PC-3 (cell line): ENCODE data around the gene VSIG2.

Experiments used
- EZH2 ChIP-seq: fragments of 300-600 bp; sonication (generic); IDR thresholded peaks from one replicate; pipeline ENCODE4 v1.6.1; 2017; ENCODE audit warnings: antibody characterized with exemption, mild to moderate bottlenecking, low read length; ENCODE audit not compliant: unreplicated experiment
- EZH2phosphoT487 ChIP-seq: fragments of 300-600 bp; sonication (generic); IDR thresholded peaks from 2 replicates; pipeline ENCODE4 v1.6.1; 2018; ENCODE audit warnings: mild to moderate bottlenecking, antibody characterized with exemption, low read length, borderline replicate concordance
- TF ChIP-seq, protein P1 (sequence below): fragments of 300-600 bp; sonication (generic); conservative IDR thresholded peaks from 2 replicates; pipeline ENCODE4 v1.5.1; 2017; ENCODE audit warnings: antibody characterized with exemption, low read depth, mild to moderate bottlenecking, low read length

DNA sequence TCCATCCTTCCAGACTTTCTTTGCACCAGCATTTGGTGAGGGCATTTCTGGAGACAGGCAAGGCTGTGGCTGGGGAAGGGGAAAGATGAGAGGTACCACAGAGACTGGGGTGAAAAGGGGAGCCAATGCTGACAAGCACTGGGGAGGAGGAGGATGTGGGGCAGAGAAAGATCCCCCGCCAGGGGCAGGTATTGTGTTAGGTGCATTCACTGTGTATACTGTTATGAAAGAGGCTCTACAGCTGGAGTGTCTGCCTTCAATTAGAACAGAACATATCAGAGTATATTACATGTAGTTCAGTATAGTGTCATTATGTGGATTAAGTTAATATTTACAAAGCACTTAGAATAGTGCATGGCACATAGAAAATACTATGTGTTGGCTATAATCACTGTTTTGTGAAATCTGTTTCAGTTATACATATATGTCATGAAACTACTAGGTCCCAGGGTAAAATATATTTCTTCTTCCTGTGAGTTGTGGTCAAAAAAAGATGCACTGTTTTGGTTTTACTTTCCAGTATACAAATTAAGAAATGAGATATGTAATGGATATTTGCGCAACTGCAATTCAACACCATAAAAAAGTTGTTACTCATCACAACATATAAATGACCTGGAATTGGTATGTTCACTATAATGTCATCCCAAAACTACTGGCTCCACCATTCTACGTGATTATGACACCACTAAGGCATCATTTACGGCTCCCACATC lies 39.7 kb upstream of the VSIG2 start:
- TF ChIP-seq EZH2phosphoT487 (no peak), EZH2 (no peak)
- TF ChIP-seq, protein P1, sequence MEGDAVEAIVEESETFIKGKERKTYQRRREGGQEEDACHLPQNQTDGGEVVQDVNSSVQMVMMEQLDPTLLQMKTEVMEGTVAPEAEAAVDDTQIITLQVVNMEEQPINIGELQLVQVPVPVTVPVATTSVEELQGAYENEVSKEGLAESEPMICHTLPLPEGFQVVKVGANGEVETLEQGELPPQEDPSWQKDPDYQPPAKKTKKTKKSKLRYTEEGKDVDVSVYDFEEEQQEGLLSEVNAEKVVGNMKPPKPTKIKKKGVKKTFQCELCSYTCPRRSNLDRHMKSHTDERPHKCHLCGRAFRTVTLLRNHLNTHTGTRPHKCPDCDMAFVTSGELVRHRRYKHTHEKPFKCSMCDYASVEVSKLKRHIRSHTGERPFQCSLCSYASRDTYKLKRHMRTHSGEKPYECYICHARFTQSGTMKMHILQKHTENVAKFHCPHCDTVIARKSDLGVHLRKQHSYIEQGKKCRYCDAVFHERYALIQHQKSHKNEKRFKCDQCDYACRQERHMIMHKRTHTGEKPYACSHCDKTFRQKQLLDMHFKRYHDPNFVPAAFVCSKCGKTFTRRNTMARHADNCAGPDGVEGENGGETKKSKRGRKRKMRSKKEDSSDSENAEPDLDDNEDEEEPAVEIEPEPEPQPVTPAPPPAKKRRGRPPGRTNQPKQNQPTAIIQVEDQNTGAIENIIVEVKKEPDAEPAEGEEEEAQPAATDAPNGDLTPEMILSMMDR = no peak
